Measurements from ENCODE around the gene GFOD1.

GFOD1 gene

GRCh38 chr6:13367396-13367795, 120.0 kb downstream of the GFOD1 start:
- Histone ChIP-seq H3K27me3 (ENCODE audit: insufficient read depth, low read depth) (no peaks in the 10 kb centered on the region), H3K36me3 (ENCODE audit: insufficient read depth) (no peaks in the 10 kb centered on the region), H4K20me1 (ENCODE audit: insufficient read depth) (no peaks in the 10 kb centered on the region), H3K4me3 (IDR thresholded peaks at IDR 0.05; ENCODE audit: insufficient read depth, low read depth, low read length) (no peak overlapping the region), H3K79me2 (ENCODE audit: insufficient read depth, low read depth) (no peaks in the 10 kb centered on the region), H3K9ac (no peak overlapping the region), H3K4me1 (ENCODE audit: low read depth, poor library complexity, severe bottlenecking) (no peaks in the 10 kb centered on the region), H2AFZ (ENCODE audit: low read depth) (no peak overlapping the region), H3K4me2 (no peak overlapping the region), H3K27ac (no peak overlapping the region)
- TF ChIP-seq CTCF (conservative IDR thresholded peaks at IDR 0.05; ENCODE audit: low read depth, low read length), result no peak

- H3K4me3 ChIP-seq (IDR thresholded peaks at IDR 0.05; ENCODE audit: insufficient read depth, low read depth, low read length), result no peak overlapping the region
- no peaks in the 10 kb centered on the region for H4K20me1 ChIP-seq (ENCODE audit: insufficient read depth)
- no peak overlapping the region for H3K27ac ChIP-seq
- no peak for TF ChIP-seq CTCF (conservative IDR thresholded peaks at IDR 0.05; ENCODE audit: low read depth, low read length)
- no peaks in the 10 kb centered on the region for H3K36me3 ChIP-seq (ENCODE audit: insufficient read depth)
- H3K4me2 ChIP-seq, result no peak overlapping the region
- no peaks in the 10 kb centered on the region for H3K79me2 ChIP-seq (ENCODE audit: insufficient read depth, low read depth)
- no peaks in the 10 kb centered on the region for H3K27me3 ChIP-seq (ENCODE audit: insufficient read depth, low read depth)
- H3K9ac ChIP-seq, result no peak overlapping the region
- H3K4me1 ChIP-seq (ENCODE audit: low read depth, poor library complexity, severe bottlenecking), result no peaks in the 10 kb centered on the region
- H2AFZ ChIP-seq (ENCODE audit: low read depth), result no peak overlapping the region
Measured at GRCh38 chr6:13365320-13365719, 122.1 kb downstream of the GFOD1 start.

- H2AFZ ChIP-seq (ENCODE audit: low read depth), result no peak overlapping the region
- H3K4me2 ChIP-seq, result no peak overlapping the region
- no peak overlapping the region for H3K9ac ChIP-seq
- H3K79me2 ChIP-seq (ENCODE audit: insufficient read depth, low read depth), result no peaks in the 10 kb centered on the region
- H3K27me3 ChIP-seq (ENCODE audit: insufficient read depth, low read depth), result no peaks in the 10 kb centered on the region
- no peak overlapping the region for H3K4me3 ChIP-seq (IDR thresholded peaks at IDR 0.05; ENCODE audit: insufficient read depth, low read depth, low read length)
- no peak overlapping the region for H3K27ac ChIP-seq
- H3K36me3 ChIP-seq (ENCODE audit: insufficient read depth), result no peaks in the 10 kb centered on the region
- H4K20me1 ChIP-seq (ENCODE audit: insufficient read depth), result no peaks in the 10 kb centered on the region
- H3K4me1 ChIP-seq (ENCODE audit: low read depth, poor library complexity, severe bottlenecking), result no peaks in the 10 kb centered on the region
- no peak for TF ChIP-seq CTCF (conservative IDR thresholded peaks at IDR 0.05; ENCODE audit: low read depth, low read length)
Measured at GRCh38 chr6:13364842-13365241, 122.6 kb downstream of the GFOD1 start.

GRCh38 chr6:13362412-13362811, 125.0 kb downstream of the GFOD1 start:
- Histone ChIP-seq H3K27me3 (ENCODE audit: insufficient read depth, low read depth) (no peaks in the 10 kb centered on the region), H3K4me3 (IDR thresholded peaks at IDR 0.05; ENCODE audit: insufficient read depth, low read depth, low read length) (no peak overlapping the region), H3K4me2 (no peak overlapping the region), H3K9ac (no peak overlapping the region), H4K20me1 (ENCODE audit: insufficient read depth) (no peaks in the 10 kb centered on the region), H3K27ac (no peak overlapping the region), H2AFZ (ENCODE audit: low read depth) (no peak overlapping the region), H3K36me3 (ENCODE audit: insufficient read depth) (no peaks in the 10 kb centered on the region), H3K79me2 (ENCODE audit: insufficient read depth, low read depth) (no peaks in the 10 kb centered on the region), H3K4me1 (ENCODE audit: low read depth, poor library complexity, severe bottlenecking) (peaks cover 11% of the 10 kb centered on the region)
- TF ChIP-seq CTCF (conservative IDR thresholded peaks at IDR 0.05; ENCODE audit: low read depth, low read length), result no peak
